GM18520 (cell line): Measurements from ENCODE around the gene OR6C6.
"Not testable (repeated sequence)": the region's sequence is repeated elsewhere in the genome, so short reads cannot be mapped to it uniquely, and the experiment has no call there.

ENCODE experiments used
- ATAC-seq: cut with Tn5 transposase; IDR thresholded peaks from one replicate; pipeline ENCODE4 v1.9.1; 2021; ENCODE audit not compliant: unreplicated experiment

OR6C6 gene

DNA sequence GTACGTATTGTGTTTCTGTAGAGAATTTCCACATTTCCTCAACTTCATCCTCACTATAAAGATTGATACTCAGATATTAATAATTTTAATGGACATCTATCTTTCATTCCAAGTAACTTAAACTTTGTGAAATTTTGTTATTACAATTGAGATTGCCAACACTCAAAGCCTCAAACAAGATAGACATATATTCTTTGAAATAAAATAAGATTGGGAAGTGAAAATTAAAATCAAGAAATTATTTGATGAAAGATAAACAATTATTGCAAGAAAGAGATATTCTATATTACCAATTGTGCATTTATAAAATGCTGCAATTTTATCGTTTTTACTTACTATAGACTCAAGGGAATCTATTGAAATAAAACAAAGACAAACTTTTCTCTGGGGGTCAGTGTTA lies at the start of gene OR6C6:
Gene OR6C6, minus strand, starts transcription at position 101 of the 400 bp plus-strand sequence. CDS start 1,337 bp downstream, outside the sequence.
- ATAC-seq = no peak

DNA sequence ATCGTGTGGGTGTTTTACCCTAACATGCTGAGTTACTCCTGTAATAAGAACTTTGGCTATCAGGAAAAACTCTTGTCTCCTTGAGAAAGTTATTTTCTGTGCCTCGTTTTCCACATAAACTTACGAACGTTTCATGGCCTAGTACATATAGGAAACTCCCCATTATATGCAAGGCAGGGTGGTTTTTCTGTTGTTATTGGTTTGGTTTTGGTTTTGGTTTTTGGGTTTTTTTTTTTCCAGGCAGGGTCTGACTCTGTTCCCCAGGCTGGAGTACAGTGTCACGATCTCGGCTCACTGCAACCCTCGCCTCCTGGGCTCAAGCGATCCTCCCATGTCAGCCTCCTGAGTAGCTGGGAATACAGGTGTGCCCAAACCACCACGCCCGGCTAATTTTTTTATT lies 39.6 kb upstream of the OR6C6 start:
- no peak for ATAC-seq

- no peak for ATAC-seq
These were observed 34.1 kb upstream of the OR6C6 start, which contains the start of gene OR6C3 for GRCh38 chr12:55330446-55330845. OR6C3 (plus strand) TSS chr12:55330746; CDS start chr12:55331701, 955 bp downstream.

- ATAC-seq = not testable (repeated sequence)
These were observed 29.4 kb upstream of the OR6C6 start for GRCh38 chr12:55325801-55326200.

- no peak for ATAC-seq
These were observed 23.8 kb upstream of the OR6C6 start for GRCh38 chr12:55320201-55320600.

DNA sequence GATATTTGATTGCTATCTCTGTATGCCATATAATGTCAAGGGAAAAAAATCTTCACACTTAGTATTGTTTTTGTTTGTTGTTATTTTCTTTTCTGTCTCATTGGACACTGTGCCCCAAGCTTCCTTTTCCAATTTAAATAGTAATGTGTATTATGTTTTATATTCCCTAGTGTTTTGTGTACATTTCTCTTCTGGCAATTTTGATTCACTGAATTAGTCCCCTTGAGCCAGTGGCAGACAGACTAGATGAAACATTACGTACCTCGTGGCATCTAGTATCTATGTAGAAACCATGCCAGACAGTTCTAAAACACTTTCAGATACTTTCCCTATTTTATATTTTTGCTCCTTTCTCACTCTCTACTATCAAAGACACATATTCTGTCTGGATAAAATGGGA lies 17.7 kb upstream of the OR6C6 start, which contains the start of gene OR6C1:
Gene OR6C1, plus strand, starts transcription at position 301 of the 400 bp plus-strand sequence. CDS start 6,257 bp downstream, outside the sequence.
- ATAC-seq = no peak

GRCh38 chr12:55289999-55290398 lies 6.4 kb downstream of the OR6C6 start:
- ATAC-seq = no peak

GRCh38 chr12:55280991-55281390 lies 15.4 kb downstream of the OR6C6 start:
- no peak for ATAC-seq

GRCh38 chr12:55258303-55258702 lies 38.1 kb downstream of the OR6C6 start:
- ATAC-seq = no peak

DNA sequence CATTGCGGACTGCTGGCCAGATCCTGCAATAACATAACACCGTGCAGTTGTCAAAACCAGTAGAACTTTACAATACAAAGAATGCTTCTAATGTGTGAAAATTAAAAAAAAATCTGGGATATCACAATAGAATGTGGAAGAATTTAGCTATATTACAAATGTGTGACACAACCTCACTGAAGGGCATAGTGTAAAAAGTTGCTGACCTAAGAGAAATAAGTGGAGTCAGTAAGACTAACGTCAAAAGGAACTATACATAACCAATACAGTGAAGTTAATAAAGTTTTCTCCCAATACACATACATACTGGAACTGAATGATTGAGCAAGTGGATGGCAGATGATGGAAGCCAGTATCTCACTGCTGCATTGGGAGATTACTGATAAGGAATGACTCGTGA lies 39.5 kb downstream of the OR6C6 start:
- ATAC-seq = no peak

DNA sequence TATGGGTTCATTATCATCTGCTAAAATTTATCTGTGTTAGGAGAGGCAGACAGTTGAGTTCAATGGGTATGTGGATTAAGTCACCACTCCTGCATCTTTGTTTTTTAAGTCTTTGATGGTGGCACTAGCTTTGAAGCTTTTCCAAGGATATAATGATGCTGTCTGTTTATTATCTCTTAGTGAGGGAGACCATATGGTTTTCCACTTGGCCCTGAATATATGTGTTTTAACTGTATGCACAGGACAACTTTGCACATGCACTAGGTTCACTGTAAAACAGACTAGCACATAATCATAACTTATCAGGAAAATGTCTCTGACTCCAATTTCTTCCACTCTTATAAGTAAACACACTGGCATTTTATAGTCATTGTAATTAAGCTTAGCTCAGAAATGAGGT lies 43.1 kb downstream of the OR6C6 start:
- ATAC-seq = no peak

- no peak for ATAC-seq
These were observed 45.4 kb downstream of the OR6C6 start for GRCh38 chr12:55250944-55251343.

DNA sequence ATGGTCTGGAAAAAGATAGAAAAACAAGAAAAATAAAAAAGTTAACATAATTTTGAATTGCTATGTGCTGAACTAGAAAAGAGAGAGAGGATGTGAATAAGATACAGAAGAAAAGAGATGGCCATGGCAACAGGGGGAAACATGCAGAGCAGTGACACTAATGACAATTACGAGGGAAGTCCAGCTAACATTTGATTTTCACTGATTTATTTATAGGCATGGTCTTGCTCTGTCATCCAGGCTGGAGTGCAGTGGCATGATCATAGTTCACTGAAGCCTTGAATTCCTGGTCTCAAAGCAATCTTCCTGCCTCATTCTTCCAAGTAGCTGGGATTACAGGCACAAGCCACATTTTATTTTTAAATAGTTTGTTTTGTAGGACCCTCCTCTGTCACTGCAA lies 50.2 kb downstream of the OR6C6 start:
- no peak for ATAC-seq

GRCh38 chr12:55244309-55244708 lies 52.1 kb downstream of the OR6C6 start, which contains the start of gene OR6C74:
OR6C74 (plus strand) TSS chr12:55244609; CDS start chr12:55247288, 2,679 bp downstream.
- no peak for ATAC-seq
